ENCODE measurements around the gene NFYA. TPM values are rescaled to one million over a fixed set of nuclear protein-coding genes. Genes with fewer than 3 reads are reported as not detected.

Gene NFYA
- total and polyA plus RNA-seq, 3 experiments from 2014 or later, result 26.3 to 34.9 (median 34.5) TPM

DNA sequence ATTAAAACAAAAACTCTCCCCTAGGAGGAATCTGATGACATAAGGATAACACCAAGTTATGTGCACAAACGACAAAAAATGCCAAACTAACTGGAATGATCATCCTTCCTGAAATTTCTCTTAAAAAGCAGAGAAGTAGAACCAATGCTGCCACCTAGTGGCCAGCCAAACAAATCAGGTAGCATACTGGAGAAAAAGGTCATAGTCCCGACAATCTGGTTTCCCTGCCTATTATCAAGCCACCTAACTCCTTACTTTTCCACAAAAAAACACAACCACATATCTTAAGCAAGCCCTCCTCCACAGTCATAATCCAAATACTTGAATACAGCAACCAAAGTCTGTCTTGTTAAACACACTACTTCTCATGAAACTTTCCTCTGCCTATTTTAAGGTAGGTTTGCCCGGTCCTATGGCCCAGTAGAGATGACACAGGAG lies 5.9 kb upstream of the NFYA start:
- ChIA-PET CTCF (interaction anchor here (1.4 kb wide), 1 partner anchor 14 kb away, joined by 5 read pairs; the partner anchor contains the start of gene APOBEC2), POLR2A (no interaction called here)
- Histone ChIP-seq H3K36me3 (ENCODE audit: insufficient read depth, low read length) (peaks cover 50% of the 10 kb centered on the region), H3K27ac (ENCODE audit: low read depth, low read length) (no peak overlapping the region), H3K4me3 (ENCODE audit: low read length) (no peak overlapping the region), H3K27me3 (ENCODE audit: insufficient read depth, low read length, poor library complexity, severe bottlenecking) (no peaks in the 10 kb centered on the region), H3K4me1 (ENCODE audit: insufficient read depth, low read length) (peaks cover 14% of the 10 kb centered on the region), H3K9me3 (ENCODE audit: low read length) (no peaks in the 10 kb centered on the region)
- peak overlapping the region in 1 of 7 donors; percentile 26 for H3K4me3 Mint-ChIP-seq
- H3K9me3 Mint-ChIP-seq, result no peaks in the 10 kb centered on the region
- H3K27ac Mint-ChIP-seq, result peak overlapping the region in 6 of 8 donors; percentile 14 to 79 (median 36)
- peak; percentile 47 to 71 (median 58) for DNase-seq
- H3K36me3 Mint-ChIP-seq, result peaks cover 9 to 85% (median 16%) of the 10 kb centered on the region in 3 donors
- H3K27me3 Mint-ChIP-seq, result no peaks in the 10 kb centered on the region
- peaks cover 23 to 32% (median 27%) of the 10 kb centered on the region in 3 donors for H3K4me1 Mint-ChIP-seq

DNA sequence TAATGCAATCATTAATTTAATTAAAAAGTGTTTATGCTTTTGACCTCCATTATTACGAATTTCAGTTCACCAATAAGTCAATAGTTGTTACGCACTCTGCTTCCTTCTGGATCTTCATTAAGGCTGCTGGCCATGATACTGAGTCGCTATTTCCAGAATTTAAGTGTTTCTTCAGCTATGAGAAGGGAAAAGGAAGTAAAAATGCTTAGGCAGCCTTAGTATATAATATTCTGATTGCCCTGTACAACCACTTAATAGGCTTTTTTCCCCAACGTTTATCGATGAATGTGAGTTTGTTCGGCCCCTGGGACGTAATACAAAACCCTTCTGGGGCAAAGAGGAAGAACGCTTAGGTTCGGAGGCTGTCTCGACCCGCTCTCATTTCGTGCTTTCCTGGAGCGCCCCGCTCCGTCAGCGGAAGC lies 1.3 kb upstream of the NFYA start:
- ChIA-PET POLR2A (interaction anchor here (1.4 kb wide), 1 partner anchor 18 kb away, joined by 3 read pairs; the partner anchor contains the start of gene APOBEC2), CTCF (interaction anchor here (1.0 to 2.3 kb wide), 3 partner anchors 16 to 43 kb away, joined by 3 to 12 read pairs (median 3); no protein-coding TSS in a partner anchor)
- Histone ChIP-seq H3K9me3 (ENCODE audit: low read length) (no peaks in the 10 kb centered on the region), H3K27me3 (ENCODE audit: insufficient read depth, low read length, poor library complexity, severe bottlenecking) (no peaks in the 10 kb centered on the region), H3K4me1 (ENCODE audit: insufficient read depth, low read length) (peaks cover 39% of the 10 kb centered on the region), H3K36me3 (ENCODE audit: insufficient read depth, low read length) (peaks cover 26% of the 10 kb centered on the region), H3K4me3 (ENCODE audit: low read length) (peak overlapping the region; percentile 98), H3K27ac (ENCODE audit: low read depth, low read length) (peak overlapping the region; percentile 93)
- no peak for DNase-seq
- peak overlapping the region; percentile 89 to 99 (median 95) for H3K4me3 Mint-ChIP-seq
- H3K9me3 Mint-ChIP-seq, result no peaks in the 10 kb centered on the region
- peaks cover 49 to 56% (median 54%) of the 10 kb centered on the region in 3 donors for H3K4me1 Mint-ChIP-seq
- peaks cover 0 to 6% of the 10 kb centered on the region in 2 donors for H3K27me3 Mint-ChIP-seq
- H3K36me3 Mint-ChIP-seq, result peaks cover 9 to 64% (median 12%) of the 10 kb centered on the region in 3 donors
- H3K27ac Mint-ChIP-seq, result peak overlapping the region; percentile 96 to 99 (median 98)

DNA sequence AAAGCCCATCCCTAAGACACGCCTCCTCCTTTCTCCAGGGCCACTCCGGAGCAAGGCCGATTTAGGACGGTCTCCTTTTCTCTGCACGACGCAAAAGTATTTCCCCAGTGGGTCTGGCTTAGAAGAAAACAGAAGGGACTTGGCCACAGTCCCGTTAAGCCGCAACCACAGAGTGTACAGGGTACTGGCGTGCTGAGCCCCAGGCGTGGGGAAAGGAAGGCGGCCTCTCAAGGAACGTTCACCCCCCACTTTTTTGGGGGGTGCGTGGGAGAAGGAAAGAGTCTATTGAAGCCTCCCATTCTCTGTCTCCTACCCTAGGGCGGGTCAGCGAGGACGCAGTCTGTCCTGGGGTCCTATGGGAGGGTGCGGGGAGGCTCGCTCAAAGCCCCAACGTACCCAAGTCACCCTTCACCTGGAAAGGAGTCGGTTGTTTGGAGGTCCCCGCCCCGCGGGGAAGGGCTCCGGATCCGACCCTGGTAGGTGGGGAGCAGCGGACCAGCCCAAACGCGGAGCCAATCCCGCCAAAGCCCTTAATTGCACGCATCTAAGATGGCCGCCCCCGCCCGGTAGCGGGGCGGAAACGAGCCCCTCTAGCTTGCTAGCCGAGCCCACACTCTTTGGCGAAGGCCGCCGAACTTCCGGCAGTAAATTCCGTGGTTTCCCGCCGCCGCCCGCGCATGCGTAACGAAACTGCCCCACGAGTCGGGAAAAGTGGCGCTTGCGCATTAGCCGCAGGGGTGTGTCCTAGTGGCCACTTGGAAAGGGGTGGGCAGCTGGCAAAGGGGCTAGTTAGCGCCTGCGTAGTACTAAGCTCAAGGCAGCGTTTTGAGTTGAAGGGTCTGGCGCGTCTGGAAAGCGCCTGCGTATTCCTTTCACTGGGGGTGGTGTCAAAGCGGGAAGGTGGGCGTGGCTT lies 595 bp upstream of the NFYA start, which contains the start of gene OARD1:
Gene OARD1 (minus strand): TSS at position 434 of the 913 bp plus-strand sequence. CDS start 722 bp downstream, outside the sequence.
- Mint-ChIP-seq H3K9me3 (no peaks in the 10 kb centered on the region), H3K4me1 (peaks cover 44 to 56% (median 54%) of the 10 kb centered on the region in 3 donors), H3K36me3 (peaks cover 4 to 58% (median 6%) of the 10 kb centered on the region in 3 donors), H3K4me3 (peak within 1 kb of the TSS; percentile 89 to 99 (median 95)), H3K27me3 (peaks cover 0 to 6% of the 10 kb centered on the region in 2 donors), H3K27ac (peak within 1 kb of the TSS; percentile 96 to 99 (median 98))
- POLR2A ChIA-PET, result interaction anchor here (0.8 to 1.4 kb wide), 5 partner anchors 19 to 662 kb away, joined by 3 to 7 read pairs (median 4); partner anchors contain the start of gene APOBEC2
- DNase-seq, result peak; percentile 99 to 100 (median 100)
- peak within 1 kb of the TSS; percentile 94 for H3K27ac ChIP-seq (ENCODE audit: low read depth, low read length)
- H3K4me1 ChIP-seq (ENCODE audit: insufficient read depth, low read length), result peaks cover 39% of the 10 kb centered on the region
- H3K36me3 ChIP-seq (ENCODE audit: insufficient read depth, low read length), result peaks cover 23% of the 10 kb centered on the region
- CTCF ChIA-PET, result interaction anchor here (1.0 to 2.3 kb wide), 4 partner anchors 16 to 43 kb away, joined by 3 to 12 read pairs (median 3); no protein-coding TSS in a partner anchor
- H3K4me3 ChIP-seq (ENCODE audit: low read length), result peak within 1 kb of the TSS; percentile 98
- H3K27me3 ChIP-seq (ENCODE audit: insufficient read depth, low read length, poor library complexity, severe bottlenecking), result no peaks in the 10 kb centered on the region
- H3K9me3 ChIP-seq (ENCODE audit: low read length), result no peaks in the 10 kb centered on the region

DNA sequence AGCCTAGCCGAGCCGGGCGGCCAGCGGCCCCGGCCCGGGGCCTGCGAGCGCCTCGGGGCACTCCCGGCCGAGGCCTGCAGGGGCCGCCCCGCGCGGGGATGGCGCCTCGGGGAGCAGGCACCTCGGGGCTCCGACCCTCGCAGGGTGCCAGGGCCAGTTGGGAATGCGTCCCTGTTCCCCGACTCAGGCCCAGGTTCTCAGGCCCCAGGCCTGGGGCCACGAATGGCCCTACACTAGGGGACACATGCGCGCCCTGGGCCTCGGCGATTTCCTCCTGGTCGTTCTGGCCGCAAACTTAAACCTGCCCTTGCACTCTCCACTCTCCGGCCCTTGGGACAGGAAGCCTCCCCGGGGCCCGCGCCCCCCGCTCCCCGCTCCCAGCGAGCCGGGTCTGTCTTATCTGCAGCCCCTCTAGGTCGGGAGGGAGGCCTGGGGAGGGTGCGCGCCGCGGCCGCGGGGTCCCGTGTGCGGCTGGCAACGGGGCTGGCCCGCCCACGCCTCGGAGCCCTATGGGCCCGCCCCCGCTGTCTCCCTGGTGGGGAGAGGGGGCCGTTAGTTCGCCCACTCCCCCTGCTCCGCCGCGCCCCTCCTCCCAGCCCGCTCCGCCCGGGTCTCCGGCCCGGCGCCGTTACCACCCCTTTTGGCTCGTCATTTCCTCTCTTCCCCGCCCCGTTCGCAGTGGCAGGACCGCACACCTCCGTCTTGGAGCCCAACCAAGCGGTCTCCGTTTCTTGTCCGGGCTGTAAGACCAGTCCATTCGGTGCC lies 611 bp downstream of the NFYA start:
- H3K4me1 ChIP-seq (ENCODE audit: insufficient read depth, low read length), result peaks cover 39% of the 10 kb centered on the region
- Mint-ChIP-seq H3K4me1 (peaks cover 49 to 65% (median 61%) of the 10 kb centered on the region in 3 donors), H3K27me3 (peaks cover 0 to 6% of the 10 kb centered on the region in 2 donors), H3K9me3 (no peaks in the 10 kb centered on the region), H3K36me3 (peaks cover 0 to 48% (median 7%) of the 10 kb centered on the region in 3 donors), H3K4me3 (peak overlapping the region; percentile 84 to 99 (median 95)), H3K27ac (peak overlapping the region; percentile 91 to 99 (median 96))
- no peaks in the 10 kb centered on the region for H3K9me3 ChIP-seq (ENCODE audit: low read length)
- peak overlapping the region; percentile 94 for H3K27ac ChIP-seq (ENCODE audit: low read depth, low read length)
- peak; percentile 74 to 88 (median 79) for DNase-seq
- CTCF ChIA-PET, result interaction anchor here (2.3 kb wide), 1 partner anchor 45 kb away, joined by 12 read pairs; no protein-coding TSS in a partner anchor
- H3K4me3 ChIP-seq (ENCODE audit: low read length), result peak overlapping the region; percentile 98
- no peaks in the 10 kb centered on the region for H3K27me3 ChIP-seq (ENCODE audit: insufficient read depth, low read length, poor library complexity, severe bottlenecking)
- POLR2A ChIA-PET, result interaction anchor here (1.2 kb wide), 1 partner anchor 45 kb away, joined by 7 read pairs; no protein-coding TSS in a partner anchor
- peaks cover 13% of the 10 kb centered on the region for H3K36me3 ChIP-seq (ENCODE audit: insufficient read depth, low read length)

DNA sequence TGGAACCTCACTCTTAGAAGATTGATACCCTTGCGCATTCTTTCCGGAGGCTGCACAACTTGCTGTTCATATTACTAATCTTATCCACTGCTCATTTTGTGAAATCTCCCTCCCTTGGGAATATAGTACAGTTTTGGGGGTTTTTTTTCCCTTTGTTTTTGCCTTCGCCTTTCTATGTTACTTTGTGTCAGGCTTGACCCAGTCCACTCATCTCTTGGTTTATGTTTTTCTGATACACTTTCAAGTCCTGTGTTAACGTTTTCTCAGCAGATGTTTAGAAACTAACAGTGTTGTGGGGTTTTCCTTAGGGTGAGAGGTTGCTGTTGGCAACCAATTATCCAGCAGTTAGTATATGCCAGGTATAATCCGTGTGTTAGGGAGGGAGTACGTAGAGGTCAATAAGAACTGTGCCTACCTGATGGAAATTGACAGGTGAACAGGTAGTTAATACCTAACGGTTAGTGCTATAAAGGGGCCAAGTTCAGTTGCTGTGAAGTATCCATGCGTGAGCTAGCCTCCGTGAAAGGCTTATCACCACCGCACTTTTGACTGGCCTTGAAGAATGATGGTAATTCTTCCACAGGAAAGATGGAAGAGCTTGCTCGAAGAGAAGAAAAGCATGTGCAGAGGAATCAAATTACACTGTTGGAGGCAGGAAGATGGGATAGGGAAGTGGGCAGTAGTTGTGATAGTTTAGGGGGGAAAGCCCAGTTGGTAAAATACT lies 1.4 kb downstream of the NFYA start:
- Histone ChIP-seq H3K9me3 (ENCODE audit: low read length) (no peaks in the 10 kb centered on the region), H3K4me3 (ENCODE audit: low read length) (peak overlapping the region; percentile 98), H3K4me1 (ENCODE audit: insufficient read depth, low read length) (peaks cover 39% of the 10 kb centered on the region), H3K36me3 (ENCODE audit: insufficient read depth, low read length) (peaks cover 10% of the 10 kb centered on the region), H3K27me3 (ENCODE audit: insufficient read depth, low read length, poor library complexity, severe bottlenecking) (no peaks in the 10 kb centered on the region), H3K27ac (ENCODE audit: low read depth, low read length) (peak overlapping the region; percentile 94)
- peaks cover 0 to 6% of the 10 kb centered on the region in 2 donors for H3K27me3 Mint-ChIP-seq
- peak overlapping the region; percentile 89 to 99 (median 96) for H3K27ac Mint-ChIP-seq
- ChIA-PET POLR2A (no interaction called here), CTCF (no interaction called here)
- H3K9me3 Mint-ChIP-seq, result no peaks in the 10 kb centered on the region
- peaks cover 3 to 47% (median 11%) of the 10 kb centered on the region in 3 donors for H3K36me3 Mint-ChIP-seq
- peak in 2 of 5 donors; percentile 23 to 27 for DNase-seq
- H3K4me1 Mint-ChIP-seq, result peaks cover 52 to 72% (median 66%) of the 10 kb centered on the region in 3 donors
- peak overlapping the region; percentile 84 to 97 (median 89) for H3K4me3 Mint-ChIP-seq

DNA sequence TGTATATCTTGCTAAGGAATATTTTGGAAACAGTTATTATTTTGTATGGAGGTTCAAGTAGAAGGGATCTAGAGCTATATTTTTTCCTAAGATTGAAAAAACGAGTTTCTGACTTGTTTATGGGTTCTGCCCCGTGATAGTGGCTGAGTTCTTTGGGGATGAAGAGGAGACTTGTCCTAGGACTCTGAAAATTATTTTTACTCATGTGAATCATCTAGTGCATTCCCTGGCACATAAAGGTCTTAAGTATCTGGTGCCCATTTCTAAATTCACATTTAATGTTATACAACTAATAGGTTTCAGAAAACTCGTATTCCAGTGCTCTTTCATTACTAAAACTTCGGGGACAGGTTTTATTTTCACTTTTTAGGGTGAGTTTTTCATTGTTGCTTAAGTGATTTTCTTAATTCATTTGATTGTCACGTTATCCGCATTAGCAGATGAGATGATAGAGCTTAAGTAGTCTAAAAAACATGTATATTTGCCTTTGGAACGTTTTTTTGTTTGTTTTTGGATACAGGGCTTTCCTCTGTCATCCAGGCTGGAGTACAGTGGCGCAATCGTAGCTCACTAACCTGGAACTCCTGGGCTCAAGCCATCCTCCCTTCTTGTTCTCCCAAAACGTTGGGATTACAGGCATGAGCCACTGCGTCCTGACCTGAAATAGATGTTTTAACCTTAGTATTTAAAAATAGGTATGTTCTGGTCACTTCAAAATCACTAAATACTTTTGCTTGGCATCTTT lies 2.1 kb downstream of the NFYA start:
- peaks cover 0 to 6% of the 10 kb centered on the region in 2 donors for H3K27me3 Mint-ChIP-seq
- no peak for DNase-seq
- peak overlapping the region; percentile 98 for H3K4me3 ChIP-seq (ENCODE audit: low read length)
- peak overlapping the region; percentile 94 for H3K27ac ChIP-seq (ENCODE audit: low read depth, low read length)
- ChIA-PET POLR2A (no interaction called here), CTCF (no interaction called here)
- peak overlapping the region; percentile 89 to 99 (median 96) for H3K27ac Mint-ChIP-seq
- H3K36me3 Mint-ChIP-seq, result peaks cover 8 to 47% (median 11%) of the 10 kb centered on the region in 3 donors
- H3K27me3 ChIP-seq (ENCODE audit: insufficient read depth, low read length, poor library complexity, severe bottlenecking), result no peaks in the 10 kb centered on the region
- peaks cover 9% of the 10 kb centered on the region for H3K36me3 ChIP-seq (ENCODE audit: insufficient read depth, low read length)
- no peaks in the 10 kb centered on the region for H3K9me3 ChIP-seq (ENCODE audit: low read length)
- H3K9me3 Mint-ChIP-seq, result no peaks in the 10 kb centered on the region
- H3K4me1 ChIP-seq (ENCODE audit: insufficient read depth, low read length), result peaks cover 43% of the 10 kb centered on the region
- H3K4me3 Mint-ChIP-seq, result peak overlapping the region; percentile 84 to 97 (median 89)
- peaks cover 57 to 74% (median 73%) of the 10 kb centered on the region in 3 donors for H3K4me1 Mint-ChIP-seq

Measured in CD8-positive, alpha-beta memory T cell (primary cell).